Renal cortical epithelial cell (primary cell): ENCODE results near the gene SH3RF3. TPM values are rescaled to one million over a fixed set of nuclear protein-coding genes. Genes with fewer than 3 reads are reported as not detected.

ENCODE experiments used
- DNase-seq: peaks from one replicate; pipeline ENCODE4 v3.0.0-alpha.2; 2011; ENCODE audit warnings: low read depth
- total RNA-seq: library from RNA; depleted of rRNA; stranded (reverse); fragments of >200 nt; gene quantifications from 2 replicates; pipeline ENCODE4 v1.2.3, GENCODE V29; 2014

The SH3RF3 gene
- total RNA-seq, 1 donor from 2014 or later, result 0.40 TPM

- no peak for DNase-seq
These were observed 72.7 kb downstream of the SH3RF3 start for GRCh38 chr2:109201465-109202327.

GRCh38 chr2:109202486-109202885 lies 73.5 kb downstream of the SH3RF3 start:
- no peak for DNase-seq

GRCh38 chr2:109203246-109204011 lies 74.4 kb downstream of the SH3RF3 start:
- DNase-seq, result no peak

DNA sequence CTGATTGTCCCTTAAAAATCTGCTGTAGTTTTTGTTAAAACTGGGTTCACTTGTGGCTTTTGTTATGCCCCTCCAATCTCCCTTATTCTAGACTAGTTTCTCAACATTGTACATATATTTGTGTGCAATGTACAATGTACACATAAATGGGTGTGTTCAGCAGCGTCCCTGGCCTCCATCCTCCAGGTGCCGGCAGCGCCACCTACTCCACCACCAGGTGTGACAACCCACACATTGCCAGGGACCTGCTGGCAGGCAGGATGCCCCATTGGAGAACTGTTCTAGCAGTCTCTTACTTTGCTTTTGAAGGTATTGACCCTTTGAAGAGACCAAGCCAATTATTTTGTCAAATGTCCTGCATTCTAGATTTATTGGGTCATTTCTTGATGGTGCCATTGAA lies 75.4 kb downstream of the SH3RF3 start:
- DNase-seq, result no peak

GRCh38 chr2:109205447-109205846 lies 76.4 kb downstream of the SH3RF3 start:
- DNase-seq, result no peak

DNA sequence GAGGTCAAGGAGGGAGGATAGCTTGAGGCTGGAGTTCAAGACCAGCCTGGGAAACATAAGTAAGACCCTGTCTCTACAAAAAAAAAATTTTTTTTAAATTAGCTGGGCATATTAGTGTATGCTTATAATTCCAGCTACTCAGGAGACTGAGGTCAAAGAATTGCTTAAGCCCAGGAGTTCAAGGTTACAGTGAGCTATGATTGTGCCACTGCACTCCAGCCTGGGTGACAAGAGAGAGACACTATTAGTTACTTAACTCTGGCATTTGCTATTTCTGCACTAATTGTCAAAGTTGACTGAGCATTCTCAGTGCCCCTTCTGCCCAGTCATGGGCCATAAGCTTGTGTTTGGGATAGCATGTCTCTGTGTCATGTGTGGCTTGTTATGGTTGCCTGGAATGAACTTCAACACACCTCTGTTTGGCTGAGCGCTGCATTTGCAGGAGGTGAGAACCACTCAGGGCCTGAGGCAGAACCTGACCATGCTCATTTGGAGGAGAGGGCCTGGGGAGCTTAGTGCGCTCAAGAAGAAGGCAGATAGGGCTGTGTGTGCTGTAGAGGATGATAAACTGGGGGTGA lies 77.7 kb downstream of the SH3RF3 start:
- peak; percentile 28 for DNase-seq

DNA sequence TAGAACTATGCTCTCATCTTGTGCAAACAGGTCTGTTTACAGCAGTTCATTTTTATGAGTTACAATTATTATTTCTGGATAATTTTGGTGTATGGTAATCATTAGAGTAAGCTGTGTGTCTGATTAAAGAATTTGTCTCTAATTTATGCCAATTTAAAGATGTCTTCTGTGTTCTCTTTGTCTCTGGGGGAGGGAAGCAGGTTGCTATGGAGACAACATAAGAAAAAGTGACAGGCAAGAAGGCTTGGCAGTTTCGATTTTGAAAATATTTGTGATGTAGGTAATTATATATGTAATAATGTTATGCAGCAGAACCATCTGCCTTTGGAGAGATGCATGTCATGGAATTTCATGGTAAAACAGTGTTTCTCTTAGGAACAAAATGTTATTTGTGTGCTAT lies 78.2 kb downstream of the SH3RF3 start:
- no peak for DNase-seq

DNA sequence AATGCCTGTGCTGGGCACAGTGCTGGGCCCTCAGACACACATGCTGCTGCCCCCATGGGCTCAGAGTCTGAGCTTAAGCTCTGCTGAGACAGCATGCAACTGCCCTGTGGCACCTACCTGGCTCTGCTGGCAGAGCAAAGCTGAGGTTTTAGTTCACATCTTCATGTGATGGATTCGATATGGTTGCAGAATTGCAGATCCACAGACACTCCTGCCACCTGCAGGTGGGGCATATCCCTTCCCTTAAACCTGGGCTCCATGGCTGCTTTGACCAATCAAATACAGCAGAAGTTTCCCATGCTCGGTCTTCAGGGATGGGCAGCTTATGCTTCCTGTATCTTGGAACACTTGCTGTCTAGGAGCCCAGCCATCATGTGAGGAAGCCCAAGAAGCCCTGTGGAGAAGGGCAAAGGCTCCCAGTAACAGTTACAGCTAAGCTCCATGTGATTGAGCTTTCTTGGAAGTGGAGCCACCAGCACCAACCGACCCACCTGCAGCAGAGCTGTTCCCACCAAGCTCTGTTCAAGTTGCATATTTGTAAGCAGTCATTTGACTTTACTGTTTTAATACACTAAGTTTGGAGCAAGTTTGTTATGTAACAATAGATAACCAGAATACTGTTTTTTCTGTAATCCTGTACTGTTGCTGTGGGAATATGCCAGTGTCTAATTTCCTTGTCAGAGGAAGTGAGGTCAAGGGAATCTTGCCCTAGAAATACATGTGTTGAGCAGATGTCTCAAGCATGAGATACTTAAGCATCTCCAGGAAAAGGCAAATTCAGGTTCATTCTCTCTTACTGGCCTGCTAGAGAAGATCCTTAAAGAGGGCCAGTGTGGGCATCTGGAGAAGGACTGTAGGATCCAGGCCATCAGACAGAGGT lies 79.3 kb downstream of the SH3RF3 start:
- DNase-seq, result no peak

- no peak for DNase-seq
These were observed 79.9 kb downstream of the SH3RF3 start for GRCh38 chr2:109208951-109209335.

DNA sequence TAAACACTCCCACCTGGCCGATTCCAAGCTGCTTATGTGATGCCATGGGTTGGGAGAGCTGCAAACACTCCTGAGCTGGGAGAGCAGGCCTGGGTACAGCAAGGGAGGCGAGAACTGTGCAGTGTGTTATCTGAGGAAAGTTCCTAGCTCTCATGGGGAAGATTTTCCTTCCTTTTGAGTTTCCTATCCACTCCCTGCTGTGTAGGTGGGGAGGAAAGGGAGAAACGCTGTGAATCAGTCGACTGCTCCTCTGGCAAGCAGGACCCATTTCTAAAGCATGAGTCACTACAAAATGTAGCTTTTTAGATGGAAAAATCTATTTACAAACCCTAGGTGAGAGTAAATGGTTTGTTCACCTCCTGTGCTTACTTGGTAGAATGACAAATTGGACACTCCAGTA lies 80.4 kb downstream of the SH3RF3 start:
- DNase-seq, result peak; percentile 86

DNA sequence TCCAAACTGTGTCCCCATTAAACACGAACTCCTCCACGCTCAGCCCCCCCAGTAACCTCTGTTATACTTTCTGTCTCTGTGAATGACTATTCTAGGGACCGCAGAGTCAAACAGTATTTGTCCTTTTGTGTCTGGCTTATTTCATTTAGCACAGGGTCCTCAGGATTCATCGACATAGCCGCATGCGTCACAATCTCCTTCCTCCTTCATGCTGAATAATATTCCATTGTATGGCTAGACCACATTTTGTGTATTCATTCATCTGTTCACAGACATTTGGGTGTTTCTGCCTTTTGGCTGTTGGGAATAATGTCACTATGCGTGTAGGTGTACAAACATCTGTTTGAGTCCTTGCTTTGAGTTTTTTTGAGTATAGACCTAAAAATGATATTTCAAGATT lies 80.9 kb downstream of the SH3RF3 start:
- DNase-seq, result no peak

GRCh38 chr2:109210431-109211200 lies 81.6 kb downstream of the SH3RF3 start:
- no peak for DNase-seq

DNA sequence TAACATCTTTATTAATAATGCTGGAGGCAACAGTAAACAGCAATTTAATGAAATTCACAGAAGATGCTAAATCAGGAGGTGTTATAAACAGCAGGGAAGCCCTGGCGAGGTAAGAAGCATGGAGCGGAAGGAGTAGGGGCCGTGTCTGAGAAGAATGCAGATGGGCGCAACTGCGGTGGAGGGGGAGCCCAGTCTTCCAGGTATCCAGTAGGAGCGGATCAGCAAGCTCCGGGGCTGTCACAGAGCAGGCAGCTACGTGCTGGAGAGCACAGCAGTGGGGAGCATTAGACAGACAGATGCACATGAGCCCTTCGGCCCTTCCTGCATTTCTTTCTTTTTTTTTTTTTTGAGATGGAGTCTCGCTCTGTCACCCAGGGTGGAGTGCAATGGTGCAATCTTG lies 82.3 kb downstream of the SH3RF3 start:
- DNase-seq, result no peak

- no peak for DNase-seq
These were observed 84.0 kb downstream of the SH3RF3 start for GRCh38 chr2:109212836-109213563.

GRCh38 chr2:109213646-109214433 lies 84.8 kb downstream of the SH3RF3 start:
- peak; percentile 21 for DNase-seq

GRCh38 chr2:109214651-109215371 lies 85.8 kb downstream of the SH3RF3 start:
- no peak for DNase-seq

GRCh38 chr2:109215866-109216265 lies 86.9 kb downstream of the SH3RF3 start:
- DNase-seq, result no peak

DNA sequence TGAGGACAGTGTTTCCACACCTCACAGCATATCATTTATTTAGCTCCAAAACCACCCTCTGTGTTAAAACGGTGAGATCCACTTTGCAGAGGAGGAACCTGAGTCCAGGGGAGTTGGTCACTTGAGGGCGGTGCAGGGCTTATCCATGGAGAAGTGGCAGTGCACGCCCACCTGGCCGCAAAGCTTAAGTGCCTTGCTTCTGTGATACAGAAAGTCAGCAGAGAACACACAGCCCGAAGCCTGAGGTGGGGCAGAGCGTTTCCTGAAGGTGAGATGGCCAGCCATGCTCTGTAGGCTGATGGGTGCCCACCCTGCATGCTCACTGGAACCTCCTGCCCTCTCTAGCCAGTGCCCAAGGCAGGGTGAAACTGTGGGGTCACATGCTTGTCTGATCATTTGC lies 87.3 kb downstream of the SH3RF3 start:
- no peak for DNase-seq
